ENCODE results near the gene GNB1L.

GRCh38 chr22:19871845-19872778, 17.4 kb upstream of the GNB1L start:
- TF ChIP-seq CTCF (IDR thresholded peaks at IDR 0.05) (no peak), POLR2A (IDR thresholded peaks at IDR 0.05) (no peak)
